Measurements from ENCODE around the gene RPL21.

- TF ChIP-seq EZH2 (IDR thresholded peaks at IDR 0.05) (no peak), POLR2AphosphoS5 (IDR thresholded peaks at IDR 0.05; ENCODE audit: borderline replicate concordance, low read depth, low read length) (no peak)
These were observed 30.1 kb downstream of the RPL21 start for GRCh38 chr13:27281420-27281819.
